HepG2 (cell line): ENCODE data around the gene CEP19. TPM values are rescaled to one million over a fixed set of nuclear protein-coding genes. Genes with fewer than 3 reads are reported as not detected.

Experiments used
- ATAC-seq: fragments of 200-7000 bp; cut with Tn5 transposase; 3 replicates; pipeline ENCODE4 v1.9.1; 2020; ENCODE audit warnings: mild to moderate bottlenecking, moderate library complexity
- BruUV-seq: library from RNA; stranded (reverse); fragments of 400-500 nt; replicated peaks from 2 replicates; lab custom pipeline; 2021; lab: Mats Ljungman, UMichigan
- CTCF ChIA-PET: fragments of 300-600 bp; formaldehyde crosslinking; extraction: SDS; loops from one replicate; lab custom pipeline; 2021; ENCODE audit warnings: low total read pairs, inconsistent platforms, low intra/inter-chr PET ratio; lab: Yijun Ruan, JAX
- POLR2A ChIA-PET: fragments of 350-600 bp; sonication (Branson Sonifier 250); formaldehyde crosslinking; loops from one replicate; lab custom pipeline; 2020; ENCODE audit warnings: antibody characterized with exemption, inconsistent platforms; lab: Yijun Ruan, JAX
- DNase-seq: peaks from one replicate; pipeline ENCODE4 v3.0.0-alpha.2; 2015; ENCODE audit warnings: low spot score
- FAIRE-seq: peaks from 3 replicates; lab custom pipeline; 2011; peaks lifted over from hg19 to GRCh38; lab: Jason Lieb, UNC
- H2AFZ ChIP-seq: one replicate; pipeline ENCODE4 v1.6.1; 2011; ENCODE audit warnings: low read length, inconsistent platforms
- H3K27ac ChIP-seq: fragments of 300-600 bp; 3 replicates; pipeline ENCODE4 v1.8.0; 2011; ENCODE audit warnings: mixed run types, mild to moderate bottlenecking, mixed read lengths, low read length, inconsistent platforms; ENCODE audit not compliant: insufficient read depth; ENCODE audit errors: extremely low read length
- H3K27me3 ChIP-seq, 2 experiments: fragments of 200-600 bp in 1 of 2; 2 replicates in 1 of 2; 3 replicates in 1 of 2; pipeline versions ENCODE4 v1.6.0 to v1.8.0; 2011; ENCODE audit warnings: low read length in 2 of 2, mild to moderate bottlenecking in 2 of 2, moderate library complexity in 2 of 2, inconsistent platforms in 1 of 2; ENCODE audit not compliant: insufficient read depth in 2 of 2, control insufficient read depth in 1 of 2
- H3K36me3 ChIP-seq, 2 experiments: fragments of 200-600 bp in 1 of 2; replicated peaks in 1 of 2; 2 replicates in 1 of 2; 3 replicates in 1 of 2; pipeline versions ENCODE4 v1.5.1 to v1.8.0; 2011; ENCODE audit warnings: low read length in 2 of 2, inconsistent platforms in 1 of 2; ENCODE audit not compliant: insufficient read depth in 2 of 2, control insufficient read depth in 1 of 2
- H3K4me1 ChIP-seq: 2 replicates; pipeline ENCODE4 v1.5.1; 2012; ENCODE audit warnings: low read length, inconsistent platforms; ENCODE audit not compliant: insufficient read depth
- H3K4me2 ChIP-seq: 2 replicates; pipeline ENCODE4 v1.6.0; 2011; ENCODE audit warnings: low read depth, low read length, inconsistent platforms
- H3K4me3 ChIP-seq, 3 experiments: fragments of 200-600 bp in 1 of 3; sonication (generic), shearing (Covaris generic) in 1 of 3; replicated peaks in 1 of 3; 2 replicates each; pipeline ENCODE4 v1.5.1; 2011 to 2016; ENCODE audit warnings: low read length in 3 of 3, inconsistent platforms in 2 of 3, low read depth in 2 of 3, mild to moderate bottlenecking in 2 of 3, control low read depth in 1 of 3, mixed read lengths in 1 of 3; ENCODE audit not compliant: insufficient read depth in 1 of 3
- H3K79me2 ChIP-seq: one replicate; pipeline ENCODE4 v1.6.1; 2011; ENCODE audit warnings: low read length, inconsistent platforms; ENCODE audit not compliant: insufficient read depth
- H3K9ac ChIP-seq: 2 replicates; pipeline ENCODE4 v1.6.0; 2011; ENCODE audit warnings: mild to moderate bottlenecking, low read depth, low read length, inconsistent platforms; ENCODE audit not compliant: insufficient read depth
- H3K9me3 ChIP-seq: 2 replicates; pipeline ENCODE4 v1.5.1; 2012; ENCODE audit warnings: mild to moderate bottlenecking, low read length
- H4K20me1 ChIP-seq: 2 replicates; pipeline ENCODE4 v1.6.0; 2011; ENCODE audit warnings: inconsistent platforms, mild to moderate bottlenecking, low read length, moderate library complexity; ENCODE audit not compliant: insufficient read depth
- ARID2 ChIP-seq: sonication (generic); formaldehyde crosslinking; IDR thresholded peaks from 2 replicates; pipeline ENCODE4 v1.8.1; 2022; ENCODE audit warnings: mild to moderate bottlenecking, missing genetic modification reagents, borderline replicate concordance
- SNAI1 ChIP-seq: sonication (generic); formaldehyde crosslinking; IDR thresholded peaks from 2 replicates; pipeline ENCODE4 v1.5.0; 2020; ENCODE audit warnings: mild to moderate bottlenecking, missing genetic modification reagents, borderline replicate concordance
- TGIF2 ChIP-seq: IDR thresholded peaks from 2 replicates; pipeline ENCODE4 v1.6.1; 2016; ENCODE audit warnings: control low read depth, missing compliant biosample characterization
- THRA ChIP-seq: sonication (generic); formaldehyde crosslinking; IDR thresholded peaks from 2 replicates; pipeline ENCODE4 v1.4.0; 2020; ENCODE audit warnings: missing genetic modification reagents, borderline replicate concordance
- XBP1 ChIP-seq: sonication (generic); formaldehyde crosslinking; IDR thresholded peaks from 2 replicates; pipeline ENCODE4 v1.5.0; 2020; ENCODE audit warnings: missing genetic modification reagents
- ZNF430 ChIP-seq: sonication (generic); formaldehyde crosslinking; IDR thresholded peaks from 2 replicates; pipeline ENCODE4 v1.9.0; 2021; ENCODE audit warnings: mild to moderate bottlenecking, missing genetic modification reagents
- ZNF672 ChIP-seq: sonication (generic); formaldehyde crosslinking; IDR thresholded peaks from 2 replicates; pipeline ENCODE4 v1.8.1; 2022; ENCODE audit warnings: missing genetic modification reagents
- ZNF773 ChIP-seq: sonication (generic); formaldehyde crosslinking; IDR thresholded peaks from 2 replicates; pipeline ENCODE4 v1.4.0; 2020; ENCODE audit warnings: missing genetic modification reagents, borderline replicate concordance
- ZNF777 ChIP-seq: sonication (generic); formaldehyde crosslinking; IDR thresholded peaks from 2 replicates; pipeline ENCODE4 v1.4.0; 2020; ENCODE audit warnings: missing genetic modification reagents
- WGBS: methylation state at CpG from one replicate; pipeline ENCODE4 v1.1.6; 2017; ENCODE audit warnings: low lambda C conversion rate; 5-methylcytosine and 5-hydroxymethylcytosine counted together
- in situ Hi-C: cut with HindIII; loops from 2 replicates; pipeline ENCODE4 v1.10.0; 2017; ENCODE audit warnings: low pct_unique_long_range_greater_than_20kb; ENCODE audit not compliant: extremely low pct_ligation_motif_present
- intact Hi-C: fragments of 100-400 bp; cut with micrococcal nuclease; formaldehyde crosslinking; loops from one replicate; pipeline ENCODE4 v1.10.0; 2022; ENCODE audit not compliant: unreplicated experiment
- polyA plus RNA-seq, 8 experiments: library from polyadenylated mRNA; depleted of rRNA in 3 of 8; stranded (reverse) in 7 of 8; unstranded in 1 of 8; fragments of >200 nt; fragmentation: Illumina TruSeq in 4 of 8; extraction: Trizol in 4 of 8; gene quantifications; 2 replicates each; pipeline versions ENCODE4 v1.2.1 to v1.2.3, GENCODE V29; 2011 to 2016; ENCODE audit warnings: low read depth in 4 of 8, missing spikeins in 1 of 8, mixed read lengths in 1 of 8; ENCODE audit not compliant: insufficient read depth in 1 of 8
- total RNA-seq, 5 experiments: library from RNA; depleted of rRNA; stranded (reverse); fragments of >200 nt; fragmentation: Illumina TruSeq; extraction: Trizol; gene quantifications; 2 replicates each; pipeline ENCODE4 v1.2.3, GENCODE V29; 2016; ENCODE audit warnings: low read depth in 1 of 5

CEP19 gene
- total and polyA plus RNA-seq, 2 of the 13 experiments (the other 11 are each of a cell fraction or from before 2014, with no cell fraction given), result 0.48 to 1.2 TPM

GRCh38 chr3:196700801-196701200 lies 11.2 kb downstream of the CEP19 start:
- no peaks in the 10 kb centered on the region for H4K20me1 ChIP-seq
- no peaks in the 10 kb centered on the region for H3K9me3 ChIP-seq
- TF ChIP-seq ZNF430 (CRISPR knock-in tag), result no peak
- no peak for TF ChIP-seq XBP1 (CRISPR knock-in tag)
- no peak for TF ChIP-seq THRA (CRISPR knock-in tag)
- no peak for TF ChIP-seq ZNF777 (CRISPR knock-in tag)
- no peak for TF ChIP-seq ZNF672 (CRISPR knock-in tag)
- no peak for TF ChIP-seq SNAI1 (CRISPR knock-in tag)
- TF ChIP-seq ZNF773 (CRISPR knock-in tag), result no peak
- TF ChIP-seq ARID2, result no peak
- no peak for TF ChIP-seq TGIF2
- ChIA-PET POLR2A (no interaction called here), CTCF (no interaction called here)
- H3K4me3 ChIP-seq, result no peak overlapping the region
- DNase-seq (no peak), ATAC-seq (no peak), FAIRE-seq (no peak)
- in situ Hi-C loops (no loop called here), intact Hi-C loops (no loop called here)
- no peak overlapping the region for H3K4me2 ChIP-seq
- H2AFZ ChIP-seq, result no peak overlapping the region
- no TSS peak for BruUV-seq
- H3K27ac ChIP-seq, result no peak overlapping the region
- H3K4me1 ChIP-seq, result no peaks in the 10 kb centered on the region
- H3K79me2 ChIP-seq, result no peaks in the 10 kb centered on the region
- H3K36me3 ChIP-seq, result no peaks in the 10 kb centered on the region
- 21% methylated on average over 4 of the region's 4 CpGs for WGBS
- H3K27me3 ChIP-seq, result no peaks in the 10 kb centered on the region; a peak in 1 of 5 replicates
- H3K9ac ChIP-seq, result no peak overlapping the region
